GM18520 (cell line): ENCODE measurements around the gene FGGY.

Experiments
- ATAC-seq: cut with Tn5 transposase; IDR thresholded peaks from one replicate; pipeline ENCODE4 v1.9.1; 2021; ENCODE audit not compliant: unreplicated experiment

Gene FGGY

GRCh38 chr1:59410457-59410856 is 113.6 kb downstream of the FGGY start:
- no peak for ATAC-seq

- no peak for ATAC-seq
Observed at GRCh38 chr1:59411147-59411546, 114.3 kb downstream of the FGGY start.

- no peak for ATAC-seq
Observed at GRCh38 chr1:59412718-59413326, 115.9 kb downstream of the FGGY start.

GRCh38 chr1:59413327-59413720 is 116.4 kb downstream of the FGGY start:
- ATAC-seq, result no peak

GRCh38 chr1:59414406-59415133 is 117.7 kb downstream of the FGGY start:
- no peak for ATAC-seq

GRCh38 chr1:59415286-59415850 is 118.5 kb downstream of the FGGY start:
- ATAC-seq, result no peak

- ATAC-seq, result no peak
Observed at GRCh38 chr1:59415881-59416280, 119.0 kb downstream of the FGGY start.

GRCh38 chr1:59417406-59417805 is 120.5 kb downstream of the FGGY start:
- ATAC-seq, result no peak

- ATAC-seq, result no peak
Observed at GRCh38 chr1:59418363-59419144, 121.7 kb downstream of the FGGY start.

- ATAC-seq, result no peak
Observed at GRCh38 chr1:59419361-59420140, 122.7 kb downstream of the FGGY start.

GRCh38 chr1:59421232-59421920 is 124.5 kb downstream of the FGGY start:
- no peak for ATAC-seq

- ATAC-seq, result no peak
Observed at GRCh38 chr1:59422921-59423575, 126.2 kb downstream of the FGGY start.

- ATAC-seq, result no peak
Observed at GRCh38 chr1:59427155-59427554, 130.3 kb downstream of the FGGY start.

GRCh38 chr1:59427784-59428183 is 130.9 kb downstream of the FGGY start:
- no peak for ATAC-seq

GRCh38 chr1:59428828-59429227 is 131.9 kb downstream of the FGGY start:
- ATAC-seq, result no peak

GRCh38 chr1:59429656-59430055 is 132.8 kb downstream of the FGGY start:
- no peak for ATAC-seq

- ATAC-seq, result no peak
Observed at GRCh38 chr1:59431566-59432294, 134.8 kb downstream of the FGGY start.

GRCh38 chr1:59432531-59433439 is 135.9 kb downstream of the FGGY start:
- ATAC-seq, result peak; percentile 96
